Upper lobe of left lung (tissue), 6 donors: ENCODE measurements around the gene NDUFAF3. TPM values are rescaled to one million over a fixed set of nuclear protein-coding genes. Genes with fewer than 3 reads are reported as not detected.

ENCODE experiments used
- ATAC-seq, 2 donors: fragments of 200-7000 bp; cut with Tn5 transposase; one replicate each; pipeline ENCODE4 v1.9.1; 2022; ENCODE audit warnings: mild to moderate bottlenecking in 2 of 2, moderate library complexity in 2 of 2; ENCODE audit not compliant: low FRiP score in 2 of 2
- DNase-seq, 2 donors: peaks; one replicate each; pipeline ENCODE4 v3.0.0-alpha.2; 2019 to 2020
- H3K27ac ChIP-seq, 4 donors: fragments of 200-600 bp; sonication (generic); one replicate each; pipeline ENCODE4 v1.5.1; 2016 to 2019
- H3K27me3 ChIP-seq, 4 donors: fragments of 200-600 bp; sonication (generic); one replicate each; pipeline ENCODE4 v1.5.1; 2017 to 2019
- H3K36me3 ChIP-seq, 4 donors: fragments of 200-600 bp; sonication (generic); one replicate each; pipeline ENCODE4 v1.5.1; 2016 to 2019
- H3K4me1 ChIP-seq, 4 donors: fragments of 200-600 bp; sonication (generic); one replicate each; pipeline ENCODE4 v1.5.1; 2018 to 2019
- H3K4me3 ChIP-seq, 4 donors: fragments of 200-600 bp; sonication (generic); one replicate each; pipeline ENCODE4 v1.5.1; 2017 to 2019; ENCODE audit warnings: mild to moderate bottlenecking in 2 of 4, moderate library complexity in 1 of 4
- H3K9me3 ChIP-seq, 4 donors: fragments of 200-600 bp; sonication (generic); one replicate each; pipeline ENCODE4 v1.5.1; 2018 to 2019
- EP300 ChIP-seq, 4 donors: sonication (generic); formaldehyde crosslinking; IDR thresholded peaks; one replicate each; pipeline ENCODE4 v1.5.1; 2017; ENCODE audit warnings: antibody characterized with exemption in 4 of 4, control low read depth in 2 of 4
- POLR2A ChIP-seq, 4 donors: fragments of 450-650 bp; IDR thresholded peaks; one replicate each; pipeline ENCODE4 v1.5.1; 2016 to 2017; ENCODE audit warnings: antibody characterized with exemption in 4 of 4, mild to moderate bottlenecking in 2 of 4
- POLR2AphosphoS5 ChIP-seq, 2 donors: sonication (generic); formaldehyde crosslinking; IDR thresholded peaks; one replicate each; pipeline ENCODE4 v1.5.1; 2017; ENCODE audit warnings: antibody characterized with exemption in 2 of 2
- WGBS, 2 donors: methylation state at CpG; one replicate each; pipeline ENCODE4 v1.1.5; 2017 to 2018; 5-methylcytosine and 5-hydroxymethylcytosine counted together
- total RNA-seq, 6 donors: library from RNA; depleted of rRNA in 4 of 6; stranded (reverse); fragments of >200 nt in 4 of 6; gene quantifications; one replicate each; pipeline versions ENCODE4 v1.1.0 to v1.2.1, GENCODE V29; 2016 to 2021
- TF ChIP-seq, protein P1 (sequence below), 6 experiments: fragments of 450-650 bp in 4 of 6; fragments of 200-600 bp in 2 of 6; sonication (generic) in 2 of 6; IDR thresholded peaks; one replicate each; pipeline ENCODE4 v1.5.1; 2016 to 2019; ENCODE audit warnings: antibody characterized with exemption in 6 of 6
- donor health status: DM: no; HTN: no; CAD: no; lungs with moderate emphysema.
- donor health status: DM: no; HTN: yes; CAD: no; lungs with severe emphysema.

Gene NDUFAF3
- total RNA-seq, 6 donors from 2014 or later = 75.4 to 166 (median 101) TPM

DNA sequence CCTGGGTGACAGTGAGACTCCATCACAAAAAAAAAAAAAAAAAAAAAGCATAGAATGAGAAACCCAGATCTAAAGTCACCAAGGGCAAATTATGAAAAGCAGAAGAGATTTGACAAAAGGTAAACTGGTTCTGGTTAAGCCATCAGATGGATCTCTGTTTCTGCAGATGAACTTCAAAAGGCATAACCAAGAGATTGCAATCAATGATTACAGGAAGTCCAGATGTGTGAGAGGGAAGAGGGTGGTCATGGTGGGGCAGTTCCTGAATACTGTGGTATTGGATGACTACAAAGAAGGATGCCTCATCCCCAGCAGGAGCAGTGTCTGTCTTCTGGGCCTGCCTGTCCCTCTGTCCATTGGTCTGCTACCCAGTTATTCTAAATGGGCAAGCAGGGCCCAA is 28.1 kb upstream of the NDUFAF3 start:
- Histone ChIP-seq H3K27ac (no peak overlapping the region), H3K4me1 (peaks cover 23 to 26% (median 24%) of the 10 kb centered on the region in 4 donors), H3K36me3 (peaks cover 0 to 13% (median 5%) of the 10 kb centered on the region in 4 donors), H3K4me3 (no peak overlapping the region), H3K27me3 (no peaks in the 10 kb centered on the region), H3K9me3 (no peaks in the 10 kb centered on the region)
- TF ChIP-seq POLR2A (IDR thresholded peaks at IDR 0.05) = no peak
- no peak for TF ChIP-seq EP300 (IDR thresholded peaks at IDR 0.05)
- no peak for TF ChIP-seq POLR2AphosphoS5 (IDR thresholded peaks at IDR 0.05)
- TF ChIP-seq, protein P1, sequence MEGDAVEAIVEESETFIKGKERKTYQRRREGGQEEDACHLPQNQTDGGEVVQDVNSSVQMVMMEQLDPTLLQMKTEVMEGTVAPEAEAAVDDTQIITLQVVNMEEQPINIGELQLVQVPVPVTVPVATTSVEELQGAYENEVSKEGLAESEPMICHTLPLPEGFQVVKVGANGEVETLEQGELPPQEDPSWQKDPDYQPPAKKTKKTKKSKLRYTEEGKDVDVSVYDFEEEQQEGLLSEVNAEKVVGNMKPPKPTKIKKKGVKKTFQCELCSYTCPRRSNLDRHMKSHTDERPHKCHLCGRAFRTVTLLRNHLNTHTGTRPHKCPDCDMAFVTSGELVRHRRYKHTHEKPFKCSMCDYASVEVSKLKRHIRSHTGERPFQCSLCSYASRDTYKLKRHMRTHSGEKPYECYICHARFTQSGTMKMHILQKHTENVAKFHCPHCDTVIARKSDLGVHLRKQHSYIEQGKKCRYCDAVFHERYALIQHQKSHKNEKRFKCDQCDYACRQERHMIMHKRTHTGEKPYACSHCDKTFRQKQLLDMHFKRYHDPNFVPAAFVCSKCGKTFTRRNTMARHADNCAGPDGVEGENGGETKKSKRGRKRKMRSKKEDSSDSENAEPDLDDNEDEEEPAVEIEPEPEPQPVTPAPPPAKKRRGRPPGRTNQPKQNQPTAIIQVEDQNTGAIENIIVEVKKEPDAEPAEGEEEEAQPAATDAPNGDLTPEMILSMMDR (IDR thresholded peaks at IDR 0.05) = no peak
- ATAC-seq (no peak), DNase-seq (no peak)

DNA sequence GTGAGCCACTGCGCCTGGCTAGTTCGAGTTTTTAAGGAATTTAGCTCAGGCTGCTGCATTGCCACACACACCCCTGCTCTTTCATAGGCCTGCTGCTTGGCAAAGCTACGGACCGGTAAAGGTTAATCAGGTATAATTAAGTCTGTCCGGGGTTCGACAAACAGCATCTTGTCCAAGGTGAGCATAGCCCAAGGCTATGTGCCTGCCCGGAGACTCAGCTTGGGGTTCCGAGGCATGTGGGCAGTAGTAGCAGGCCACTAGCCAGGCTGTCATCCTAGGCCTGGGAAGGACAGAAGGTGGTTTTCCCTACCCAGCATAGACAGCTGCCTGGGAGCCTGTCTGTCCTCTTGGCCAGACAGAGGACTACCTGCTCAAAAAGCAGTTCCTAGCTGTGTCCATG is 25.3 kb upstream of the NDUFAF3 start:
- peaks cover 3 to 8% (median 6%) of the 10 kb centered on the region in 4 donors for H3K4me1 ChIP-seq
- H3K36me3 ChIP-seq = peaks cover 0 to 13% (median 5%) of the 10 kb centered on the region in 4 donors
- DNase-seq = no peak
- TF ChIP-seq EP300 (IDR thresholded peaks at IDR 0.05) (no peak), POLR2A (IDR thresholded peaks at IDR 0.05) (no peak), POLR2AphosphoS5 (IDR thresholded peaks at IDR 0.05) (no peak)
- TF ChIP-seq, protein P1 (IDR thresholded peaks at IDR 0.05) = no peak
- H3K27me3 ChIP-seq = no peaks in the 10 kb centered on the region
- no peak for ATAC-seq
- 94 to 97% methylated on average over 8 of the region's 8 CpGs for WGBS, 2 donors
- no peak overlapping the region for H3K4me3 ChIP-seq
- no peaks in the 10 kb centered on the region for H3K9me3 ChIP-seq
- H3K27ac ChIP-seq = no peak overlapping the region

DNA sequence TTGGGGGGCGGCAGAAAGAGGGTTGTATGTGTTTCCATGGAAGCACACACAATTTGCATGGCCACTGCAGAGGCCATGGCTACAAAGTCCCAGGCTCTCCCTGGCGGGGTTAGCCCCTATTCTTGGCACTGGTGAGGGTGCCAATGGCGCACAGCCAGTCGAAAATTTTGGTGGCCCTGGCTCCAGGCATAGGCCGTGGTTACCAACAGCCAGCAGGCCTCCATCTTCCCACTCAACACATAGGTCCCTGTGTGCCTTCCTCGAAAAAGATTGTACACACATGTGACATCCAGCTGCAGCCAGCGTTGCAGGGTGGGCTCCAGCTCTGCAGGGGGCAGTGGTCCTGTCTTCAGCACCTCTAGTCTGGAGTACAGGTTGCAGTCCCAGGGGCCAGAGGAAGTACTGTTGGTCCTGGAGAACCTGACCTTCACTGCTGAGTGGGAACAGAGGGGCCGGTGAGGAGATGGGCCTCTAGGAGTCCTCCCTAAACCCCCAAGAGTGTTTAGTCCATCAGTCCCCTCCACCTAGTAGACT is 24.8 kb upstream of the NDUFAF3 start:
- Histone ChIP-seq H3K27ac (no peak overlapping the region), H3K36me3 (peaks cover 0 to 13% (median 5%) of the 10 kb centered on the region in 4 donors), H3K4me1 (peaks cover 0 to 2% (median 2%) of the 10 kb centered on the region in 4 donors), H3K4me3 (no peak overlapping the region), H3K9me3 (no peaks in the 10 kb centered on the region), H3K27me3 (no peaks in the 10 kb centered on the region)
- ATAC-seq (no peak), DNase-seq (no peak)
- 90 to 100% methylated on average over 2 to 8 of the region's 8 CpGs for WGBS, 2 donors
- TF ChIP-seq, protein P1 (IDR thresholded peaks at IDR 0.05) = no peak
- no peak for TF ChIP-seq EP300 (IDR thresholded peaks at IDR 0.05)
- no peak for TF ChIP-seq POLR2A (IDR thresholded peaks at IDR 0.05)
- no peak for TF ChIP-seq POLR2AphosphoS5 (IDR thresholded peaks at IDR 0.05)

DNA sequence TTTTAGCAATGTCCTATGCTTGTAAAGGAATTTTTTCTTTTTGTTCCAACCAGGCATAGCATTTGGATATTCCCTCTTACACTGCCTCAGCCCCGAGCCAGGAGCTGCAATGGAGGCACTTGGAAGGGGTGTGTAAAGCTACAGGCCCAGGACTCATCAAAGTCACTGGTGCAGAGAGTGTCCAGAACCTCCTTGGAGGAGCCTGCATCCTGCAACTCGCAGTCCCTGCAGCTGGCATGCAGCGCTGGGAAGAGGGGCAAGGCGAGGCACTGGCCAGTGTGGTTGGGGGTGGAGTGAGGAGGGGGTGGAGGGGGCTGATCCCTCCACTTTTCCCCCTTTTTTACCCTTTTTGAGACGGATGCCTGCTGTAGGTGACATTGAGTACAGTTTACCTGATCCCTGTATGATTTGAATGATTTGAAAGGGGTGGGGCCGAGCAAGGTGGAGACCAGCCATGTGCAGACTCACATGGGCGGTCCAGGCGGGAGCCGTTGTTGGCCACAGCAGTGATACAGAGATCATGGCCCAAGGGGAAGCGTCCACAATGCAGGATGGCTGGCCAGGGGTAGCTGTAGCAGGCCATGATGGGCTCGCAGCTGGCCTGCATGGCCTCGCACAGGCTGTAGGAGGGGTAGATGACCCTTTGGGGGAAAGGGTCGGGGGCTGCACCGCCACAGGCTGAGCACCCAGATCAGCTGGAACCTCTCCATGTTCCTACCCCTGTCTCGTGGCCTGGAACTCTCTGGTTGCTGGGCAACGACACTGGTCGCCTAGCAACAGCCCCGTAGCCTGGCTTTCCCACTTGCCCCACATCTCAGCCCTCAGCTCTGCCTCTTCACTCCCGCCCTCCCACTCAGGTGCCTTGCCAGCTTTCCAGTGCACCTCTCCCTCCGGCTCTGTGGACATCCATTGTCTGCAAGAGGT is 23.9 kb upstream of the NDUFAF3 start:
- Histone ChIP-seq H3K4me1 (peaks cover 0 to 2% (median 0%) of the 10 kb centered on the region in 4 donors), H3K9me3 (no peaks in the 10 kb centered on the region), H3K27me3 (no peaks in the 10 kb centered on the region), H3K27ac (no peak overlapping the region), H3K36me3 (peaks cover 0 to 13% (median 5%) of the 10 kb centered on the region in 4 donors), H3K4me3 (no peak overlapping the region)
- WGBS, 2 donors = 90 to 93% methylated on average over 14 to 20 of the region's 20 CpGs
- no peak for ATAC-seq
- DNase-seq = no peak
- TF ChIP-seq EP300 (IDR thresholded peaks at IDR 0.05) = no peak
- TF ChIP-seq, protein P1 (IDR thresholded peaks at IDR 0.05) = no peak
- no peak for TF ChIP-seq POLR2A (IDR thresholded peaks at IDR 0.05)
- TF ChIP-seq POLR2AphosphoS5 (IDR thresholded peaks at IDR 0.05) = no peak
